Right atrium auricular region (tissue), 2 donors: ENCODE data around the gene TMEM140. TPM values are rescaled to one million over a fixed set of nuclear protein-coding genes. Genes with fewer than 3 reads are reported as not detected.

Experiments used
- DNase-seq: peaks from one replicate; pipeline ENCODE4 v3.0.0-alpha.2; 2019; ENCODE audit warnings: low spot score
- H3K27ac ChIP-seq, 2 donors: fragments of 200-600 bp; sonication (generic); 1 replicate in 1 of 2; 2 replicates in 1 of 2; pipeline ENCODE4 v1.5.1; 2016 to 2019
- H3K27me3 ChIP-seq, 2 donors: fragments of 200-600 bp; sonication (generic); one replicate each; pipeline versions ENCODE4 v1.5.1 to v1.6.0; 2017 to 2019
- H3K36me3 ChIP-seq: fragments of 200-600 bp; sonication (generic); one replicate; pipeline ENCODE4 v1.5.1; 2016
- H3K4me1 ChIP-seq, 2 donors: fragments of 200-600 bp; sonication (generic); one replicate each; pipeline versions ENCODE4 v1.5.1 to v1.6.0; 2017 to 2019
- H3K4me3 ChIP-seq, 2 donors: fragments of 200-600 bp; sonication (generic); 1 replicate in 1 of 2; 2 replicates in 1 of 2; pipeline ENCODE4 v1.5.1; 2017 to 2019; ENCODE audit warnings: mild to moderate bottlenecking in 1 of 2, moderate library complexity in 1 of 2
- H3K9me3 ChIP-seq, 2 donors: fragments of 200-600 bp; sonication (generic); one replicate each; pipeline ENCODE4 v1.5.1; 2019
- total RNA-seq, 2 donors: library from RNA; depleted of rRNA; stranded (reverse); fragments of >200 nt; gene quantifications; one replicate each; pipeline ENCODE4 v1.1.0, GENCODE V29; 2016
- TF ChIP-seq, protein P1 (sequence below), 2 donors: fragments of 200-600 bp; sonication (generic); IDR thresholded peaks; one replicate each; pipeline ENCODE4 v1.5.1; 2019; ENCODE audit warnings: antibody characterized with exemption in 2 of 2

TMEM140 gene
- total RNA-seq, 2 donors from 2014 or later, result 10.7 to 14.9 TPM

DNA sequence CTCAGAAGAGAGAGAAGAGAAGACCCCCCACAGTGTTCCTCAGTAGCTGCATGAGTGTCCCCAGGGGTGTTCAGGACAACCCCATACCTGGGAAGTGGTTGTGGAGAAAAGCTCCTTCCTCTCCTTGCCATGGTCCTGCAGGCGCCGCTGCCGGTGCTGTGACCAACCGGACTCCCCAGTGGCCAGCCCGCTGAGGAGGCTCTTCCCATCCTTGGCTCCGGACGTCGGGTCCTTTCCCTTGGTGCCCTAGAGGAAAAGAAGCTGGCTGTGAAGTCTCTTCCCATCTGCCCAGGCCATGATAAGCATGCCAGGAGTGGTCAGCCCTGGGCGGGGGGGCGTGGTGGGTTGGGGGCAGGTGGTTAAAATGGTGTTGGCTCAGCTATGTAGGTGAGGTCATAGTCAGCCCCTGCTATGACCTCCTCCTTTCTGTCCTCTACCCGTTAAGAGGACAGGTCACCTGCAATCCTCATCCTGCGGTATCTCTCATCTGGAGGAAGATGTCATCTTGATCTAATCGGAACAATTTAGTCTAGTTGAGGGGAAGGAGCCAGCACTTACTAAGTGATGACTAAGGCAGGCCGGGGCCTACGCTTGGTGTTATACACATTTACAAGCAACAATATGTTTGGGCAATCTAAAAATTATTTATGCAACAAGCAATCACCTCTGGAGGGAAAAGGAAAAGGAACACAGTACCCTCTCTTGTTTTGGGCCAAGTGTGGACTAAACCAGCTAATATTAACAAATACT is 50.2 kb downstream of the TMEM140 start:
- TF ChIP-seq, protein P1, sequence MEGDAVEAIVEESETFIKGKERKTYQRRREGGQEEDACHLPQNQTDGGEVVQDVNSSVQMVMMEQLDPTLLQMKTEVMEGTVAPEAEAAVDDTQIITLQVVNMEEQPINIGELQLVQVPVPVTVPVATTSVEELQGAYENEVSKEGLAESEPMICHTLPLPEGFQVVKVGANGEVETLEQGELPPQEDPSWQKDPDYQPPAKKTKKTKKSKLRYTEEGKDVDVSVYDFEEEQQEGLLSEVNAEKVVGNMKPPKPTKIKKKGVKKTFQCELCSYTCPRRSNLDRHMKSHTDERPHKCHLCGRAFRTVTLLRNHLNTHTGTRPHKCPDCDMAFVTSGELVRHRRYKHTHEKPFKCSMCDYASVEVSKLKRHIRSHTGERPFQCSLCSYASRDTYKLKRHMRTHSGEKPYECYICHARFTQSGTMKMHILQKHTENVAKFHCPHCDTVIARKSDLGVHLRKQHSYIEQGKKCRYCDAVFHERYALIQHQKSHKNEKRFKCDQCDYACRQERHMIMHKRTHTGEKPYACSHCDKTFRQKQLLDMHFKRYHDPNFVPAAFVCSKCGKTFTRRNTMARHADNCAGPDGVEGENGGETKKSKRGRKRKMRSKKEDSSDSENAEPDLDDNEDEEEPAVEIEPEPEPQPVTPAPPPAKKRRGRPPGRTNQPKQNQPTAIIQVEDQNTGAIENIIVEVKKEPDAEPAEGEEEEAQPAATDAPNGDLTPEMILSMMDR (IDR thresholded peaks at IDR 0.05), result no peak
- no peaks in the 10 kb centered on the region for H3K9me3 ChIP-seq
- peak; percentile 23 for DNase-seq
- no peaks in the 10 kb centered on the region for H3K27me3 ChIP-seq
- H3K27ac ChIP-seq, result no peak overlapping the region
- H3K4me3 ChIP-seq, result no peak overlapping the region
- peaks cover 53% of the 10 kb centered on the region for H3K36me3 ChIP-seq
- H3K4me1 ChIP-seq, result peaks cover 0 to 4% of the 10 kb centered on the region in 2 donors

DNA sequence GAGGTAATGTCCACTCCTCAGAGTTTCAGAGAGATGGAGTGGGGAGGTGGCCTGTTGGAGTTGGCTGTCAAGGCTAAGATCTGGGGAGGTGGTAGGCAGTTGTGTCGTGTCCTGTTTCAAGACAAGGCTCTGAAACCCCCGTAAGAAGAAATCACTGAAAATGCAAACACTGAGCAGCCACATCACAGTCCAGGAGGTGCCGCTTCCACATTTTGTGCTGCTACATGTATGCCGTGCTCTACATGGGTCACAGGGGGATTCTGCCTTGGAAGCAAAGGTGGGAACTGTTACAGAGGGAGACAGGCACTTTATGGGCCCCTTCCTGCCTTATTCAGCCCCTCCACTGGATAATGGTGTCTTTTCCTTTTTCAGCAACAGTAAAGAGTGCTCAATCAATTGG is 51.6 kb downstream of the TMEM140 start:
- no peak for DNase-seq
- Histone ChIP-seq H3K4me3 (no peak overlapping the region), H3K4me1 (peaks cover 0 to 4% of the 10 kb centered on the region in 2 donors), H3K9me3 (no peaks in the 10 kb centered on the region), H3K27ac (no peak overlapping the region), H3K27me3 (no peaks in the 10 kb centered on the region), H3K36me3 (peaks cover 55% of the 10 kb centered on the region)
- TF ChIP-seq, protein P1 (IDR thresholded peaks at IDR 0.05), result no peak

- no peak for DNase-seq
- Histone ChIP-seq H3K36me3 (peaks cover 57% of the 10 kb centered on the region), H3K27me3 (no peaks in the 10 kb centered on the region), H3K9me3 (no peaks in the 10 kb centered on the region), H3K4me1 (peaks cover 0 to 4% of the 10 kb centered on the region in 2 donors), H3K27ac (no peak overlapping the region), H3K4me3 (no peak overlapping the region)
- TF ChIP-seq, protein P1 (IDR thresholded peaks at IDR 0.05), result no peak
These were observed 53.0 kb downstream of the TMEM140 start for GRCh38 chr7:135200821-135201331.

- TF ChIP-seq, protein P1 (IDR thresholded peaks at IDR 0.05), result no peak
- Histone ChIP-seq H3K9me3 (no peaks in the 10 kb centered on the region), H3K27ac (no peak overlapping the region), H3K4me3 (no peak overlapping the region), H3K4me1 (peaks cover 0 to 4% of the 10 kb centered on the region in 2 donors), H3K27me3 (no peaks in the 10 kb centered on the region), H3K36me3 (peaks cover 57% of the 10 kb centered on the region)
- no peak for DNase-seq
These were observed 53.5 kb downstream of the TMEM140 start for GRCh38 chr7:135201350-135201749.

DNA sequence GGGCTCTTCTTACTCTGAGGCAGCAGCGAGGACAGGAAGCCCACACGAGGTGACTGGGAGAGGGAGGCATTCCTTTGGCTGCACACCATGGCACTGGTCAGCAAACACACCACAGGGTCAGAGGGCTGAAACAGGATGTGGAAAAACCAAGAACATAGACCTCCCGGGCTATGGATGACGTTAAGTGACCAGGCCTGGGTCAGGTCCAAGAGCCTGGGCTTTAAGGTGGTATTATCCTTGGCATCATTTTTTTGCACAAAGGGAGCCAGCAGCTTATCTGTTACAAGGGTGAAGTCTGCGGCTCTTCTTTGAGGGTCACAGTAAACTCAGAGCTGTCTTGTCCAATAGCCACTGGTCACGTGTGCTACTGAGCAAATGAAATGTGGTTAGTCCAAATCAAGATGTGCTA is 56.5 kb downstream of the TMEM140 start:
- Histone ChIP-seq H3K4me1 (peaks cover 0 to 4% of the 10 kb centered on the region in 2 donors), H3K27ac (no peak overlapping the region), H3K27me3 (no peaks in the 10 kb centered on the region), H3K36me3 (peaks cover 36% of the 10 kb centered on the region), H3K4me3 (no peak overlapping the region), H3K9me3 (no peaks in the 10 kb centered on the region)
- no peak for DNase-seq
- TF ChIP-seq, protein P1 (IDR thresholded peaks at IDR 0.05), result no peak
